Measurements from ENCODE around the gene TNPO2. TPM values are rescaled to one million over a fixed set of nuclear protein-coding genes. Genes with fewer than 3 reads are reported as not detected.

Gene TNPO2
- total and polyA plus RNA-seq, 2 of the 13 experiments (the other 11 are each of a cell fraction or from before 2014, with no cell fraction given), result 31.7 to 61.0 TPM

DNA sequence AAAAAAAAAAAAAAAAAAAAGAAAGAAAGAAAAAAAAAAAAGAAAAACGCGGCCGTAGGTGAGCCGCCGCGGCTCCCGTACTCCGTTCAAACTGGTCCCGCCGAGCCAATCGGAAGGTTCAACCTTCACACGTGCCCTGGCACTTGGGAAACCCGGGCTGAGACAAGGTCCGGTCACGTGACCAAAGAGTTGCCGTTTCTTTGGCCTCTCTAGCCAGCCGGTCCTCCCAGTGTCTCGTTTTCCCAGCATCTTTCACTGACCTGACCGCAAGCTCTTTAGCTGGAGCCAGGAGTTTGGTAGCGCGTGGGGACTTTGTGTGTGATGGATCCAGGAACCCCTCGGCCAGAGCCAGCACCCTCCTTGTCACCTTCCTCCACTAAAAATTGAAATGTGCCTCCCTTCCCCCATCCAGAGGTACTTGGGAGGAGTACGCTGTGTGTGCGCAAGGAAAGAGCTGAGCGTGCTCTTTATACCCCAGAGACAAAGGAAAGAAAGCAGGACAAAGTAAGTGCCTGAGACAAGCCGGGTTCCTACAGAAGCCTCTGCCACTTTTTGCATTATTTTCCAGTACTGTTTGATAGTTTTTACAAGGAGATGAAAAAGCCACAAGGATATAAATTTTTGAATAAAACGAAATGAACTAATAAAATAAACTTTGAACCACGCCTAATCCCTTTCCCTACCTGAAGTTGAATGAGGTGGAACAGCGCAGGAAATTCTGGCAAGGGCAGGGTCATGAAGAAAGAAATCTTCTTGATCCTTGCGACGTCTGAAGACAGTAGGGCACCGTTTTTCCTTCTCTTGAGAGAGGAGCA lies 959 bp downstream of the TNPO2 start (continued):
- TF ChIP-seq ZBTB25 (CRISPR knock-in tag; IDR thresholded peaks at IDR 0.05) (peak; percentile 46; the same call in 1 of the 2 replicates), CC2D1A (CRISPR knock-in tag; IDR thresholded peaks at IDR 0.05) (no peak), SCMH1 (CRISPR knock-in tag; IDR thresholded peaks at IDR 0.05; ENCODE audit: borderline replicate concordance) (no peak), GABPA (IDR thresholded peaks at IDR 0.05; ENCODE audit: low read depth, low read length) (peak; percentile 57), GABPA (CRISPR knock-in tag; IDR thresholded peaks at IDR 0.05; ENCODE audit: low read depth) (peak; percentile 93), ZFP91 (CRISPR knock-in tag; IDR thresholded peaks at IDR 0.05; ENCODE audit: borderline replicate concordance) (peak; percentile 49; the same call in 1 of the 2 replicates), ZNF574 (CRISPR knock-in tag; IDR thresholded peaks at IDR 0.05) (peak; percentile 99), HHEX (CRISPR knock-in tag; IDR thresholded peaks at IDR 0.05) (no peak), ZNF75D (CRISPR knock-in tag; IDR thresholded peaks at IDR 0.05; ENCODE audit: borderline replicate concordance) (no peak), KDM3A (CRISPR knock-in tag; IDR thresholded peaks at IDR 0.05; ENCODE audit: low read depth) (peak; percentile 68; the same call in 1 of the 2 replicates), KMT2B (CRISPR knock-in tag; IDR thresholded peaks at IDR 0.05) (peak; percentile 68; the same call in 1 of the 2 replicates), ZXDC (CRISPR knock-in tag; IDR thresholded peaks at IDR 0.05) (no peak)
- TF ChIP-seq, protein P1, sequence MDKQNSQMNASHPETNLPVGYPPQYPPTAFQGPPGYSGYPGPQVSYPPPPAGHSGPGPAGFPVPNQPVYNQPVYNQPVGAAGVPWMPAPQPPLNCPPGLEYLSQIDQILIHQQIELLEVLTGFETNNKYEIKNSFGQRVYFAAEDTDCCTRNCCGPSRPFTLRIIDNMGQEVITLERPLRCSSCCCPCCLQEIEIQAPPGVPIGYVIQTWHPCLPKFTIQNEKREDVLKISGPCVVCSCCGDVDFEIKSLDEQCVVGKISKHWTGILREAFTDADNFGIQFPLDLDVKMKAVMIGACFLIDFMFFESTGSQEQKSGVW (CRISPR knock-in tag; IDR thresholded peaks at IDR 0.05; ENCODE audit: borderline replicate concordance), result no peak
- TF ChIP-seq, protein P2, sequence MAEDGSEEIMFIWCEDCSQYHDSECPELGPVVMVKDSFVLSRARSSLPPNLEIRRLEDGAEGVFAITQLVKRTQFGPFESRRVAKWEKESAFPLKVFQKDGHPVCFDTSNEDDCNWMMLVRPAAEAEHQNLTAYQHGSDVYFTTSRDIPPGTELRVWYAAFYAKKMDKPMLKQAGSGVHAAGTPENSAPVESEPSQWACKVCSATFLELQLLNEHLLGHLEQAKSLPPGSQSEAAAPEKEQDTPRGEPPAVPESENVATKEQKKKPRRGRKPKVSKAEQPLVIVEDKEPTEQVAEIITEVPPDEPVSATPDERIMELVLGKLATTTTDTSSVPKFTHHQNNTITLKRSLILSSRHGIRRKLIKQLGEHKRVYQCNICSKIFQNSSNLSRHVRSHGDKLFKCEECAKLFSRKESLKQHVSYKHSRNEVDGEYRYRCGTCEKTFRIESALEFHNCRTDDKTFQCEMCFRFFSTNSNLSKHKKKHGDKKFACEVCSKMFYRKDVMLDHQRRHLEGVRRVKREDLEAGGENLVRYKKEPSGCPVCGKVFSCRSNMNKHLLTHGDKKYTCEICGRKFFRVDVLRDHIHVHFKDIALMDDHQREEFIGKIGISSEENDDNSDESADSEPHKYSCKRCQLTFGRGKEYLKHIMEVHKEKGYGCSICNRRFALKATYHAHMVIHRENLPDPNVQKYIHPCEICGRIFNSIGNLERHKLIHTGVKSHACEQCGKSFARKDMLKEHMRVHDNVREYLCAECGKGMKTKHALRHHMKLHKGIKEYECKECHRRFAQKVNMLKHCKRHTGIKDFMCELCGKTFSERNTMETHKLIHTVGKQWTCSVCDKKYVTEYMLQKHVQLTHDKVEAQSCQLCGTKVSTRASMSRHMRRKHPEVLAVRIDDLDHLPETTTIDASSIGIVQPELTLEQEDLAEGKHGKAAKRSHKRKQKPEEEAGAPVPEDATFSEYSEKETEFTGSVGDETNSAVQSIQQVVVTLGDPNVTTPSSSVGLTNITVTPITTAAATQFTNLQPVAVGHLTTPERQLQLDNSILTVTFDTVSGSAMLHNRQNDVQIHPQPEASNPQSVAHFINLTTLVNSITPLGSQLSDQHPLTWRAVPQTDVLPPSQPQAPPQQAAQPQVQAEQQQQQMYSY (CRISPR knock-in tag; IDR thresholded peaks at IDR 0.05), result peak; percentile 16; the same call in 1 of the 2 replicates
